ENCODE data around the gene CHN2. TPM values are rescaled to one million over a fixed set of nuclear protein-coding genes. Genes with fewer than 3 reads are reported as not detected.

The CHN2 gene
- total RNA-seq, 1 experiment from 2014 or later, result 2.1 TPM

DNA sequence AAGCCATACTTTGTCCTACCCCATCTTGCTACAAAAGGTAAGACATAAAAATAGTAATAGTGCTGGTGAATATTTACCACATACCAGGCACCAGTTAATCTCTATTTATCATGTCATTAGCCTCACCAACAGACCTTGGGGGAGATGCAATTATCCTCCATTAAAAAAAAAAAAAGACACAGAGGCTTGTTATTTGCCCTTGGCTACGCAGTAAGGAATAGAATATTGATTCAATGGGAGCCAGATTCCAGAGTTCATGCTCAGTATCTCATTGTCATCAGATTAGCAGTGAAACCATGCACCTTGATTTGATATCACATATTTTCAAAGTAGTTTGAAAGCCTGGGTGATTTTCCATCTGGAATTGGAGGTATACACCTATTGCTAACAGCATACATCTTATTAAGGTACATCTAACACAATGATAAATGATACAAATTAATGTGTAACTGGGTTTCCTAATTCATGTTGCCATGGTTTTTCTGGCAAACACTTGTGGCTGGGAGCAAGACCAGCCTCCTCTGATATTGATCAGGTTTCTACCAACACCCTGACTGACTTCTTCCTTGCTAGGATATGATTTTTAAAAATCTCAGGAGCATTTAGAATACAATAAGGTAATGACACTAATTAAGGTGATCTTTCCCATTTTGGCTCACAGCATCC is 301.9 kb downstream of the CHN2 start (continued):
- TF ChIP-seq, protein P1, sequence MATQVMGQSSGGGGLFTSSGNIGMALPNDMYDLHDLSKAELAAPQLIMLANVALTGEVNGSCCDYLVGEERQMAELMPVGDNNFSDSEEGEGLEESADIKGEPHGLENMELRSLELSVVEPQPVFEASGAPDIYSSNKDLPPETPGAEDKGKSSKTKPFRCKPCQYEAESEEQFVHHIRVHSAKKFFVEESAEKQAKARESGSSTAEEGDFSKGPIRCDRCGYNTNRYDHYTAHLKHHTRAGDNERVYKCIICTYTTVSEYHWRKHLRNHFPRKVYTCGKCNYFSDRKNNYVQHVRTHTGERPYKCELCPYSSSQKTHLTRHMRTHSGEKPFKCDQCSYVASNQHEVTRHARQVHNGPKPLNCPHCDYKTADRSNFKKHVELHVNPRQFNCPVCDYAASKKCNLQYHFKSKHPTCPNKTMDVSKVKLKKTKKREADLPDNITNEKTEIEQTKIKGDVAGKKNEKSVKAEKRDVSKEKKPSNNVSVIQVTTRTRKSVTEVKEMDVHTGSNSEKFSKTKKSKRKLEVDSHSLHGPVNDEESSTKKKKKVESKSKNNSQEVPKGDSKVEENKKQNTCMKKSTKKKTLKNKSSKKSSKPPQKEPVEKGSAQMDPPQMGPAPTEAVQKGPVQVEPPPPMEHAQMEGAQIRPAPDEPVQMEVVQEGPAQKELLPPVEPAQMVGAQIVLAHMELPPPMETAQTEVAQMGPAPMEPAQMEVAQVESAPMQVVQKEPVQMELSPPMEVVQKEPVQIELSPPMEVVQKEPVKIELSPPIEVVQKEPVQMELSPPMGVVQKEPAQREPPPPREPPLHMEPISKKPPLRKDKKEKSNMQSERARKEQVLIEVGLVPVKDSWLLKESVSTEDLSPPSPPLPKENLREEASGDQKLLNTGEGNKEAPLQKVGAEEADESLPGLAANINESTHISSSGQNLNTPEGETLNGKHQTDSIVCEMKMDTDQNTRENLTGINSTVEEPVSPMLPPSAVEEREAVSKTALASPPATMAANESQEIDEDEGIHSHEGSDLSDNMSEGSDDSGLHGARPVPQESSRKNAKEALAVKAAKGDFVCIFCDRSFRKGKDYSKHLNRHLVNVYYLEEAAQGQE (IDR thresholded peaks at IDR 0.05; ENCODE audit: low read depth), result no peak
- TF ChIP-seq FOSL1 (IDR thresholded peaks at IDR 0.05; ENCODE audit: low read depth), result no peak
- no peak for TF ChIP-seq EZH2phosphoT487 (IDR thresholded peaks at IDR 0.05; ENCODE audit: borderline replicate concordance)
- TF ChIP-seq, protein P2, sequence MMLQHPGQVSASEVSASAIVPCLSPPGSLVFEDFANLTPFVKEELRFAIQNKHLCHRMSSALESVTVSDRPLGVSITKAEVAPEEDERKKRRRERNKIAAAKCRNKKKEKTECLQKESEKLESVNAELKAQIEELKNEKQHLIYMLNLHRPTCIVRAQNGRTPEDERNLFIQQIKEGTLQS (IDR thresholded peaks at IDR 0.05), result no peak
- no peak for TF ChIP-seq ELF1 (IDR thresholded peaks at IDR 0.05; ENCODE audit: borderline replicate concordance, low read depth)
- no peak for TF ChIP-seq CBX3 (IDR thresholded peaks at IDR 0.05; ENCODE audit: low read depth)
- no peak for TF ChIP-seq CEBPB (IDR thresholded peaks at IDR 0.05; ENCODE audit: low read depth)
- TF ChIP-seq SIN3A (IDR thresholded peaks at IDR 0.05; ENCODE audit: low read depth), result no peak

DNA sequence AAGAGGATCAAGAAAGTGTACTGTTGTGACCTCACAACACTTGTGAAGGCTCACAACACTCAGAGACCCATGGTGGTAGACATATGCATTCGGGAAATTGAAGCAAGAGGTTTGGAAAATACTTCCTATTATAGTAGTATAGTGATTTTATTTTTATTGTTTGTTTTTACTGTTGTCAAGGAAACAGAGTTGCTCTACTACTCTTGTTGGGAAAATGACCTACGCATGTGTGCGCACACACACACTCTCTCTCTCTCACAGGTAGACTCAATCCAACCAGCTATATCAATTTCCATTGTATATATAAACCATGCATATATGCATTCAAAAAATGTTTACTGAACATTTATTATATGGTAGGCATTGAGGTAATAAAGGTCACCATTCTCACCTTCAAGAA is 305.4 kb downstream of the CHN2 start:
- Histone ChIP-seq H3K4me3 (replicated peaks in 1 of 2; ENCODE audit: low read depth in 1 of 2, low read length in 2 of 2) (no peak overlapping the region), H3K36me3 (ENCODE audit: control insufficient read depth in 1 of 2, insufficient read depth in 2 of 2, low read length in 2 of 2) (no peaks in the 10 kb centered on the region), H3K4me1 (ENCODE audit: control insufficient read depth in 1 of 2, insufficient read depth in 2 of 2, low read length in 2 of 2) (no peaks in the 10 kb centered on the region), H3K27me3 (ENCODE audit: insufficient read depth, low read length) (no peaks in the 10 kb centered on the region), H3K79me2 (ENCODE audit: insufficient read depth, low read length) (no peaks in the 10 kb centered on the region), H3K9me3 (ENCODE audit: control insufficient read depth in 1 of 2, insufficient read depth in 1 of 2, low read depth in 1 of 2, low read length in 2 of 2) (no peaks in the 10 kb centered on the region), H3K9ac (ENCODE audit: low read length) (no peak overlapping the region), H3K27ac (ENCODE audit: low read depth, low read length) (no peak overlapping the region), H3K9me2 (ENCODE audit: insufficient read depth) (no peaks in the 10 kb centered on the region), H3K4me2 (ENCODE audit: low read length) (no peak overlapping the region), H4K20me1 (ENCODE audit: insufficient read depth) (no peaks in the 10 kb centered on the region), H2AFZ (ENCODE audit: low read depth, low read length, poor library complexity, severe bottlenecking) (no peak overlapping the region)
- ChIA-PET POLR2A (no interaction called here), CTCF (no interaction called here), RAD21 (ENCODE audit: low non-redundant PET in 1 of 2, low total read pairs in 2 of 2, uncharacterized antibody in 2 of 2, unreplicated experiment in 2 of 2) (no interaction called here)
- intact Hi-C loops (cut with micrococcal nuclease), result no loop called here
- DNase-seq (ENCODE audit: low read depth, low spot score) (no peak), ATAC-seq (no peak)
- no TSS peak for BruUV-seq (replicated peaks)
- TF ChIP-seq JUND (IDR thresholded peaks at IDR 0.05), result no peak
- no peak for TF ChIP-seq RAD21 (IDR thresholded peaks at IDR 0.05; ENCODE audit: low read depth)
- TF ChIP-seq, protein P3, sequence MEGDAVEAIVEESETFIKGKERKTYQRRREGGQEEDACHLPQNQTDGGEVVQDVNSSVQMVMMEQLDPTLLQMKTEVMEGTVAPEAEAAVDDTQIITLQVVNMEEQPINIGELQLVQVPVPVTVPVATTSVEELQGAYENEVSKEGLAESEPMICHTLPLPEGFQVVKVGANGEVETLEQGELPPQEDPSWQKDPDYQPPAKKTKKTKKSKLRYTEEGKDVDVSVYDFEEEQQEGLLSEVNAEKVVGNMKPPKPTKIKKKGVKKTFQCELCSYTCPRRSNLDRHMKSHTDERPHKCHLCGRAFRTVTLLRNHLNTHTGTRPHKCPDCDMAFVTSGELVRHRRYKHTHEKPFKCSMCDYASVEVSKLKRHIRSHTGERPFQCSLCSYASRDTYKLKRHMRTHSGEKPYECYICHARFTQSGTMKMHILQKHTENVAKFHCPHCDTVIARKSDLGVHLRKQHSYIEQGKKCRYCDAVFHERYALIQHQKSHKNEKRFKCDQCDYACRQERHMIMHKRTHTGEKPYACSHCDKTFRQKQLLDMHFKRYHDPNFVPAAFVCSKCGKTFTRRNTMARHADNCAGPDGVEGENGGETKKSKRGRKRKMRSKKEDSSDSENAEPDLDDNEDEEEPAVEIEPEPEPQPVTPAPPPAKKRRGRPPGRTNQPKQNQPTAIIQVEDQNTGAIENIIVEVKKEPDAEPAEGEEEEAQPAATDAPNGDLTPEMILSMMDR (IDR thresholded peaks at IDR 0.05 in 2 of 3, conservative IDR thresholded peaks at IDR 0.05 in 1 of 3; ENCODE audit: borderline replicate concordance in 1 of 3, insufficient read depth in 1 of 3, low read depth in 2 of 3, low read length in 2 of 3), result no peak
- TF ChIP-seq, protein P1 (IDR thresholded peaks at IDR 0.05; ENCODE audit: low read depth), result no peak
- no peak for TF ChIP-seq EGR1 (IDR thresholded peaks at IDR 0.05; ENCODE audit: low read depth)
- no peak for TF ChIP-seq YY1 (IDR thresholded peaks at IDR 0.05; ENCODE audit: extremely low read depth, insufficient replicate concordance, low read depth, low read length)
- no peak for TF ChIP-seq ZFX (IDR thresholded peaks at IDR 0.05)
- TF ChIP-seq TCF7L2 (IDR thresholded peaks at IDR 0.05; ENCODE audit: borderline replicate concordance, extremely low read depth, insufficient read depth, insufficient read length), result no peak
- TF ChIP-seq POLR2A (IDR thresholded peaks at IDR 0.05; ENCODE audit: borderline replicate concordance, extremely low read depth, insufficient read depth, insufficient read length), result no peak
- TF ChIP-seq SRF (IDR thresholded peaks at IDR 0.05; ENCODE audit: low read depth), result no peak
- no peak for TF ChIP-seq POLR2AphosphoS5 (IDR thresholded peaks at IDR 0.05; ENCODE audit: low read depth, low read length)

Data from HCT116 (cell line).